Neutrophil (primary cell): ENCODE data around the gene SULT2A1.
"Not testable (repeated sequence)": the region's sequence is repeated elsewhere in the genome, so short reads cannot be mapped to it uniquely, and the experiment has no call there.

Experiments used
- H3K27ac ChIP-seq: fragments of 200-600 bp; sonication (generic); 2 replicates; pipeline ENCODE4 v1.5.1; 2016; ENCODE audit warnings: mild to moderate bottlenecking, moderate library complexity
- H3K27me3 ChIP-seq: fragments of 200-600 bp; sonication (generic); 2 replicates; pipeline ENCODE4 v1.6.0; 2016; ENCODE audit warnings: mild to moderate bottlenecking
- H3K36me3 ChIP-seq: fragments of 200-600 bp; sonication (generic); 2 replicates; pipeline ENCODE4 v1.5.1; 2017
- H3K4me1 ChIP-seq, 2 experiments: fragments of 200-600 bp in 1 of 2; sonication (generic) in 1 of 2; 1 replicate in 1 of 2; 2 replicates in 1 of 2; pipeline versions ENCODE4 v1.5.1 to v1.6.1; 2013 to 2016; ENCODE audit warnings: low read depth in 1 of 2, low read length in 1 of 2, mild to moderate bottlenecking in 1 of 2, moderate library complexity in 1 of 2; ENCODE audit not compliant: control insufficient read depth in 1 of 2, insufficient read depth in 1 of 2
- H3K4me3 ChIP-seq, 2 experiments: fragments of 200-600 bp in 1 of 2; sonication (generic) in 1 of 2; 1 replicate in 1 of 2; 2 replicates in 1 of 2; pipeline ENCODE4 v1.5.1; 2013 to 2016; ENCODE audit warnings: low read depth in 1 of 2, low read length in 1 of 2, mild to moderate bottlenecking in 1 of 2, moderate library complexity in 1 of 2
- H3K9me3 ChIP-seq: fragments of 200-600 bp; sonication (generic); 2 replicates; pipeline ENCODE4 v1.5.1; 2016
- CTCF ChIP-seq: fragments of 200-600 bp; sonication (generic); IDR thresholded peaks from 2 replicates; pipeline ENCODE4 v1.5.1; 2016; ENCODE audit warnings: antibody characterized with exemption

The SULT2A1 gene

DNA sequence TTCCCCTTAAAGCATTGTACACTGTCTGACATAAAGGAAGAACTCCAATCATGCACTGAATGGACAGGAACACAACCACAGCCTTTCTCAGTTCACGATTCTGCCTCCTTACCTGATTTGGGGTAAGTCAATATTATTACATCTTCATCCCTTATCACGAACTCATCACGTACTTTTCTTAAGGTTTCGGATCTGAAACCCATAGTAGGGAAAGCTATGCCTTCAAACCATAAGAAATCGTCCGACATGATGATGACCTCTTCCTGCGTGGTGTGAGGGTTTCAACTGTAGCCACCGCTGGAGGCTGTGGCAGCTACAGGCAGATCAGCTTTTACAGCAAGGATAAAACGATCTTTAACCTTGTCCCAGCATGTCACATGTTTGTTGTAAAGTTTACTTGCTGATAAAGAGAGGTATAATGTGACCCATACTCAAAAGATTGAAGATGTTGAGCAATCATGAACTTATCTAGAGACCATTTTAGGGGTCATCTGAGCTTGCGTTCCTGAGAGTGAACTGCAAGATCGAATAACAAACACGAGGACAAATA, at the start of gene SULT2A1:
TSS of gene SULT2A1 (minus strand) at position 306 of the 550 bp plus-strand sequence. CDS start at position 248, 58 bp downstream.
- TF ChIP-seq CTCF = no peak
- no peak within 1 kb of the TSS for H3K27ac ChIP-seq
- no peaks in the 10 kb centered on the region for H3K9me3 ChIP-seq
- H3K27me3 ChIP-seq = peaks cover 9% of the 10 kb centered on the region
- H3K4me1 ChIP-seq = no peaks in the 10 kb centered on the region
- H3K36me3 ChIP-seq = no peaks in the 10 kb centered on the region
- H3K4me3 ChIP-seq = no peak within 1 kb of the TSS

DNA sequence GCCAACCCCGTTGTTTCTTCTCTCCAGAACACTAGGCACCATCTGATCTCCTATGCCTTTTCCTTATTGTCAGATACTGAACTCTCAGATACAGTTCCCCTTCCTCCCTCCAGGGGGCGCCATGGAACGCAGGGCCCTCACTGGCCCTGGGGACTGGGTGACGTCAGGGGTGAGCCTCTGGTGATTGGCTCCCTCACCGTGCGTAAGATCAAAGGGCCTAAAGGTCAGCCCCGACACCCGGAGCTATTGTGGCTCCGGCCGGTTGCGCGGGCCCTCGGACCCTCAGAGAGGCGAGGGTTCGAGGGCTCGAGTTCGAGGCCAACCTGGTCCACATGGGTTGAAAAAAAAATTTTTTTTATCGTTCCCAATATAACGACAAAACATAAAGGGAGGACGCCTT, 42.5 kb upstream of the SULT2A1 start:
- not testable (repeated sequence) for H3K9me3 ChIP-seq, H3K36me3 ChIP-seq, H3K27ac ChIP-seq, H3K27me3 ChIP-seq, H3K4me1 ChIP-seq, H3K4me3 ChIP-seq

- H3K9me3 ChIP-seq, H3K27ac ChIP-seq, H3K4me1 ChIP-seq, H3K36me3 ChIP-seq, H3K4me3 ChIP-seq, H3K27me3 ChIP-seq: not testable (repeated sequence)
- TF ChIP-seq CTCF = peak; percentile 32
These were observed 34.0 kb upstream of the SULT2A1 start for GRCh38 chr19:47920107-47920506.

- H3K36me3 ChIP-seq, H3K27me3 ChIP-seq, H3K27ac ChIP-seq, H3K9me3 ChIP-seq, H3K4me1 ChIP-seq, H3K4me3 ChIP-seq: not testable (repeated sequence)
These were observed 24.1 kb upstream of the SULT2A1 start for GRCh38 chr19:47910191-47910590.

- not testable (repeated sequence) for H3K27ac ChIP-seq, H3K36me3 ChIP-seq, H3K9me3 ChIP-seq, H3K27me3 ChIP-seq, H3K4me1 ChIP-seq, H3K4me3 ChIP-seq
- TF ChIP-seq CTCF = peak; percentile 21
These were observed 23.2 kb upstream of the SULT2A1 start for GRCh38 chr19:47909350-47909749.

DNA sequence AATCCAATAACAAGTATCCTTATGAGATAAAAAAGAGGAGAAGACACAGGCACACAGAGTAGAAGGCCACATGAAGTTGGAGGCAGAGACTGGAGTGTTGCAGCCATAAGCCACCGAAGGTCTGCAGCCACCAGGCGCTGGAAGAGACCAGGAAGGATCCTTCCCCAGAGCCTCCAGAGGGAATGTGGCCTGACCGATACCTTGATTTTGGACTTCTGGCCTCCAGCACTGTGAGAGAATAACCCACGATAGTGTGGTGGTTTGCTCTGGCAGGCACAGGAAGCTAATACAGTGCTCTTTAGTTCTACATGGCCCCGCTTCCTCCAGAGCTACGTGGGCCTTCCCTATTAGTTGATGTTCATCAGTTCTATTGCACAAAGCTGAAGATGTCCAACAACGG, 15.3 kb upstream of the SULT2A1 start:
- Histone ChIP-seq H3K9me3 (no peaks in the 10 kb centered on the region), H3K36me3 (no peaks in the 10 kb centered on the region), H3K27ac (no peak overlapping the region), H3K4me3 (no peak overlapping the region), H3K27me3 (no peaks in the 10 kb centered on the region), H3K4me1 (no peaks in the 10 kb centered on the region)
- TF ChIP-seq CTCF = no peak

DNA sequence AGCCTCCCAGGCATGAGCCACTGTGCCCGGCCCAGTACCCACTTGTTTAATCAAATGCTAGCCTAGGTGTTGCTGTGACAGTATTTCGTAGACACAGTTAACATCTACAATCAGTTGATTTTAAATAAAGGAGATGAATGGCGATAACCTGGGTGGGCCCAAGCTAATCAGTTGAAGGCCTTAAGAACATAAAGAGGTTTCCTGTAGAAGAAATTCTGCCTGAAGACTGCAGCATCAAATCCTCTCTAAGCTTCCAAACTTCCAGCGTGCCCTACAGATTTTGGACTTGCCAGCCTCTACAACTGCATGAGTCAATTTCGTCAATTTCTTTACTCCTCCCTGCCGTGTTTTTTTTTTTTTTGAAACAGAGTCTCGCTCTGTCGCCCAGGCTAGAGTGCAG, 13.2 kb upstream of the SULT2A1 start:
- no peaks in the 10 kb centered on the region for H3K4me1 ChIP-seq
- H3K36me3 ChIP-seq = no peaks in the 10 kb centered on the region
- no peak overlapping the region for H3K4me3 ChIP-seq
- TF ChIP-seq CTCF = no peak
- no peak overlapping the region for H3K27ac ChIP-seq
- H3K27me3 ChIP-seq = no peaks in the 10 kb centered on the region
- H3K9me3 ChIP-seq = no peaks in the 10 kb centered on the region
